SW480 (cell line): Measurements from ENCODE around the gene SHISA7.

Experiments used
- DNase-seq: peaks from one replicate; pipeline ENCODE4 v3.0.0-alpha.2; 2016; ENCODE audit warnings: low spot score

SHISA7 gene

GRCh38 chr19:55482156-55482961 is 39.3 kb upstream of the SHISA7 start:
- no peak for DNase-seq

GRCh38 chr19:55481794-55482155 is 38.7 kb upstream of the SHISA7 start:
- DNase-seq: no peak

- no peak for DNase-seq
Observed at GRCh38 chr19:55481148-55481793, 38.2 kb upstream of the SHISA7 start.

GRCh38 chr19:55479451-55480230 is 36.5 kb upstream of the SHISA7 start:
- no peak for DNase-seq

- DNase-seq: no peak
Observed at GRCh38 chr19:55479045-55479444, 35.9 kb upstream of the SHISA7 start.

DNA sequence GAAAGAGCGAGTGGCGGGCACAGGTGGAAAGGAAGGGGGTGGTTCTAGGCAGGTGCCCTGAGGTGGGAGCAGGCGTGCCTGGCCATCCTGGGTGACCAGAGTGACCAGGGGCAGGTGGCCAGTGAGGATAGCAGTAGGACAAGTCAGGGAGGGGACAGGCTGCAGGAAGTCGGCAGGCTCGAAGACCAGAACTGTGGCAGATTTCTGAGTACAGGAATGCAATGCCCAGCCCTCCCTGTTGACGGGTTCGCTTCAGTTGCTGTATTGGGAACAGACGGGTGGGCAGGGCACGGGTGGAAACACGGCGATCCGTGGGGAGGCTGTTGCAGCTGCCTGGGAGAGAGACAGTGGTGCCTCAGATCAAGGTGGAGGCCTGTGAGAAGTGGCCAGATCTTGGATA is 35.3 kb upstream of the SHISA7 start:
- no peak for DNase-seq

GRCh38 chr19:55477905-55478304 is 34.8 kb upstream of the SHISA7 start:
- no peak for DNase-seq

GRCh38 chr19:55476100-55476775 is 33.1 kb upstream of the SHISA7 start, which contains the start of gene ZNF628:
Gene ZNF628 (plus strand): TSS chr19:55476617. CDS start chr19:55479911, 3,294 bp downstream.
- DNase-seq: peak; percentile 99

- DNase-seq: peak; percentile 98
Observed at GRCh38 chr19:55474269-55475265, 31.5 kb upstream of the SHISA7 start.

- DNase-seq: peak; percentile 66
Observed at GRCh38 chr19:55473225-55474012, 30.3 kb upstream of the SHISA7 start.

GRCh38 chr19:55472463-55472862 is 29.4 kb upstream of the SHISA7 start:
- DNase-seq: peak; percentile 99

DNA sequence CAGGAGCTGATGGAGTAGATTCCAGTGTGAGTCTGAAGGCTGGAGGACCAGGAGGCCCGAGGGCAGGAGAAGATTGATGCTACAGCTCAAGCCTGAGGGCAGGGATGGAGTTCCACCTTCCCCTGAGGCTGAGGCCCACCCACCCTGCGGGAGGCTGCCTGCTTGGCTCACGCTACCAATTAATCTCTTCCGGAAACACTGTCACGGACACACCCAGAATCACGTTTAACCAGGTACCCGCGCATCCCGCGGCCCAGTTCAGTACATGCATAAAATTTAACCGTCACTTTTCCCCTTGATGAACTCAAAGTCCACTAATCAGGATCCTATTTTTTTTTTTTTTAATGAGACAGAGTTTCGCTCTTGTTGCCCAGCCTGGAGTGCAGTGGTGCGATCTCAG is 28.2 kb upstream of the SHISA7 start:
- peak; percentile 68 for DNase-seq

DNA sequence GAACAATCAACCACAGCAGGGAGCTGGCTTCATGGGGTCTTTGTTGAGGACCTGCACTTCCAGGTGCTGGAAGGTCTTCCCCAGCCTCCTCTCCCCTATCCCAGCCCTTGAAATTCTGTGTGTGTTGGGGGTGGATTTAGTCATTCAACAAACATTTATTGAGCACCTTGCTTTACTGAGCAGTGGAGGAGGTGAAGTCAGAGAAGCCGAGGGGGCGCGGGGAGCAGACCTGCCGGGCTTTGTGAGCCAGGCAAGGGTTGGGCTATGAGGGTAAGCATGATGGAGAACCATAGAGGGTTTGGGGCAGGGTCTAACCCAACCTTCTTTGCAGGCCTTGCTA is 24.9 kb upstream of the SHISA7 start:
- no peak for DNase-seq

DNA sequence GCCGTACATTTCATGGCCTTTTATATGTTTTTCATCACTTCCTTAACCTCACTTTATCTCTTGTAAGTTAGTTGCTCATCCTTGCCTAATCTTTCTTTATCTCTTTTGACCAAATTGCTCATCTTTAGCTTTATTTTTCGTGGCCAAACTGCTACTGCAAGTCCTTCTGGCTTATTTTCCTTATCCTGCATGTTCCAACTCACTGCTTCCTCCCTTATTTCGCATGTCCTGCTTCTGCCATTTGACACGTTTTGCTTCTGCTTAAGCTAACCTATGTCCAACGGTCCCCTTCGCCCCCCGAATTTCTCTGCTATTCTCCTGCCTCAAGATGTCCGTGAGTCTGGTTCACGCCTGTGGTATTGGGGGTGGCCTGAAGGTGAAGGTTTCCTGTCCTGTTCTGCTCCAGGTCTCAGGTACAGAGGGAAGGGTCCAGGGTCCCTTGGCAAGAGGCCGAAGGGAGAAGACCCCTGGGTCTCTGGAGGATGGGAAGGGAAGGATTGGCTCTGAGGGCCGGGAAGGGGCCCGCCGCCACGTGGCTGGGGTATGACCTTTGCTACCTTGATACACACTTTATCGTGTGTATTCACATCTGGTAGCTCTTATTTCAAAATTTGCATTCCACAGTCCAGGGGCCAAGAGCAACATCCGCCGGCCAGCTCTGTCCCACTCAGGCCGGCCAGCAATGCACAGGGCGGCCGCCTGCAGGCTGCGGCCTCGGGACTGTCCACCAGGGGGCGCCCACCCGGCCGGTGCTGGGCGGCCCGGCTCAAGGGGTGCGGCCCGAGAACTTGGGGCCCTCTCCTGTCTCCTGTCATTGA is 24.3 kb upstream of the SHISA7 start:
- DNase-seq: peak; percentile 41

DNA sequence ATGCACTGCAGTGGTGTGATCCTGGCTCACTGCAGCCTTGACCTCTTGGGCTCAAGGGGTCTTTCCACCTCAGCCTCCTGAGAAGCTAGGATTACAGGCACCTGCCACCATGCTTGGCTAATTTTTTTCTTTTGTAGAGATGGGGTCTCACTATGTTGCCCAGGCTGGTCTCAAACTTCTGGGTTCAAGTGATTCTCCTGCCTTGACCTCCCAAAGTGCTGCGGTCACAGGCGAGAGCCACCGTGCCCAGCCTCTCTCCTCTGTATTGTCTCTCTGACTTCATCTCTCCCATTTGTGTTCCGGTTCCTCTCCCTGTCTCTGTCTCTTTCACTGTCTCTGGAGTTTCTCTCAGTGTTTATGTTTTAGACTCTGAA is 23.1 kb upstream of the SHISA7 start:
- no peak for DNase-seq

DNA sequence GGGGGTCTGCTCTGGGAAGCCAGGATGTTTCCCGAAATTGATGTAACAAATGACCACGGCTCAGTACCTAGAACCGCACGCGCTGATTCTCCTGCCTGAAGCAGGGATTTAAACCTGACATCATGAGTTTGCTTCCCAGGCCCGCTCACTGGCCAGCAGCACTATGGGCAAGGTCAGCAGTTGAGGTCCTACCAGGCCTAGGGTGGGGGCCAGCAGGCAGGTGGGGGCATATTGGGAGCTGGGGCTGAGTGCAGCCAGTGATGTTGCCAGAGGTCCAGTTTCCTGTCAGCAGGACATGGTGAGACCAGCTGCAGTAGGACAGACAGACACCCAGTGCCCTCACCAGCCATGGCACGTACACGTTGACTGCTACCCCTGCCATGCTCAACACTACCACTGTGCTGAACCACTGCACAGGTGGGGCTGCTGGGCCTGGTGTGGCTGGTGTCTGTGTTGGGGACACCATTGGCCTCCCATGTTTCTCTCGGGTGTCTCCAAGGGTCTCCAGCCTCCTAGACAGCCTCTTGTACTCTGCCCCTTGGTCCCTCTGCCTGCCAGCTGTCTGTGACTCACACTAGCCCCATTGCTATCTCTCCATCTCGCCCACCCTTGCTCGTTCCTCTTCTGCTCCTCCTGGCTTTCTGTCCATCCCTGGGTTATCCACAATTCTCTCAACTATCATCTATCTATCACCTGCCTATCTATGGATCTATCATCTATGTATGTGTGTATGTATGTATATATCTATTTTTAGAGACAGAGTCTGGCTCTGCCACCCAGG is 22.6 kb upstream of the SHISA7 start:
- no peak for DNase-seq

DNA sequence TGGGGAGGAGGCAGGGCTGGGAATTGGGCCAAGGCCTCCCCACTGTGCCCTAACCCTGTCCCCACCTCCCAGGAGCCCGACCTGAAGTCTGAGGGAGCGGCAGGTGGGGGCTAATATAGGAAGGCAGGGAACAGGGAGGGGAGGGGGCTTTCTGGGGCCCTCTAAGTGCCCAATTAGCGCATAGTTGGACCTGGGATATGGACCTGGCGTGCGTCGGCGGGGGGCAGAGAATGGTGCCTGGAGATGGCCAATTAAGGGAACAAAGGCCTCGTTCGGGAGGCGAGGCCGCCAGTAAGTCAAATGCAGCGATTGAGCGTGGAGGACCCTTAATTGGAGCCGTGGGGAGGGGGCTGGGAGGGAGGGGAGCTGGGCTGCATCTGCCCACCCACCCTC is 21.6 kb upstream of the SHISA7 start, which contains the start of gene C19orf85:
C19orf85 (minus strand) TSS at position 90 of the 393 bp plus-strand sequence. CDS start 197 bp downstream, outside the sequence.
- DNase-seq: no peak

GRCh38 chr19:55464039-55464661 is 21.1 kb upstream of the SHISA7 start:
- DNase-seq: no peak
